ENCODE data around the gene SMIM24.

The SMIM24 gene

DNA sequence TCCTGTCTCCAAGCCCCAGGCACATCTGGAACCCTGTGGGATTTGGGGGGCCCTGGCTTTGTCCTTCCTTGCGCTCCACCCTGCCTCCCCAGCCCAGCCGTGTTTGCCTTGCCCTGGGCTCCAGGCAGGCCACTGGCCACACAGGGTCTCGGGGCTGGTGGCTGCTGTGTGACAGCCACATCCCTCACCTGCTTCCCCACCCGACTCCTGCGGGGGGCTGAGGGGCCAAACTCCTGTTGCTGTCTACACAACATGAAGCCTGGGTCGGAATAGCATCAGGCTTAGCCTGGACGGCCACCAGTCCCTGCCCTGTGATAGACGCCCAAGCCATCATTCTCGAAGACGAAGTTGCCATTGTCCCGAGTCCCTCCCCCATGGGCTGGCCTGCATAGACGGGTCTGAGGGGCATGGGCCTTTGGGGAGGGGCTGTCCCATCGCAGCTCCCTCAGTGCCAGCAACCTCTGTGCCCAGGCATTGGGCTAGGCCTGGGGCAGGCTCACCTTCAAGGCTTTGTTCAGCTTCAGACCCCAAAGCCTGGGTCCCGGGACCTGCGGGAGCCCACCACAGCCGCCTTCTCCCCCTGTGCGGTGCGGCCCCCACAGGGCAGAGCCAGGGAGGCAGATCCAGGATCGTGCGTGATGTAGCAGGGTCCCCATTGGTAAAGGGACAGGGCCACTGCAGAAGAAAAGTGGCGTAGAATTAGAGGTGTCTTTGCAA, 43.2 kb upstream of the SMIM24 start:
- H3K4me3 ChIP-seq (ENCODE audit: low read depth, low read length), result no peak overlapping the region
- H4K91ac ChIP-seq (ENCODE audit: low read depth, low read length), result no peak overlapping the region
- no peaks in the 10 kb centered on the region for H3K27me3 ChIP-seq (ENCODE audit: insufficient read depth, low read length)
- H3K27ac ChIP-seq (ENCODE audit: low read depth, low read length), result no peak overlapping the region
- DNase-seq, result no peak
- peaks cover 7% of the 10 kb centered on the region for H3K79me2 ChIP-seq (ENCODE audit: control insufficient read depth, insufficient read depth, low read length, poor library complexity)
- H3K9ac ChIP-seq (ENCODE audit: low read length), result no peak overlapping the region
- H3K4me2 ChIP-seq (ENCODE audit: low read length), result no peak overlapping the region
- H2AK5ac ChIP-seq (ENCODE audit: low read length), result no peak overlapping the region
- H2BK120ac ChIP-seq (ENCODE audit: insufficient read depth, low read length, poor library complexity), result no peak overlapping the region
- no peak overlapping the region for H3K18ac ChIP-seq (ENCODE audit: low read length)
- no peak overlapping the region for H2AFZ ChIP-seq (ENCODE audit: insufficient read depth, low read length, poor library complexity)
- H3K79me1 ChIP-seq (ENCODE audit: low read length), result peaks cover 4% of the 10 kb centered on the region
- no peak overlapping the region for H4K12ac ChIP-seq (ENCODE audit: low read depth, low read length)
- H3K23ac ChIP-seq (ENCODE audit: low read length), result no peak overlapping the region
- no peak overlapping the region for H2BK12ac ChIP-seq (ENCODE audit: low read length)
- no peak overlapping the region for H2BK5ac ChIP-seq (ENCODE audit: low read depth, low read length, poor library complexity)
- H3K4ac ChIP-seq (ENCODE audit: low read depth, low read length), result no peak overlapping the region
- H3K4me1 ChIP-seq (ENCODE audit: control insufficient read depth in 1 of 2, insufficient read depth in 2 of 2, low read length in 2 of 2), result peaks cover 17 to 29% of the 10 kb centered on the region in 2 experiments
- H3K36me3 ChIP-seq (ENCODE audit: control insufficient read depth in 1 of 2, insufficient read depth in 2 of 2, low read length in 2 of 2), result peaks cover 74 to 80% of the 10 kb centered on the region in 2 experiments
- H4K8ac ChIP-seq (ENCODE audit: low read depth, low read length), result no peak overlapping the region
- no peaks in the 10 kb centered on the region for H3K9me3 ChIP-seq (ENCODE audit: insufficient read depth, low read depth, low read length)
- H3K14ac ChIP-seq (ENCODE audit: low read length), result no peak overlapping the region
- no CpG with 5 or more reads among the region's 21 CpGs for WGBS (ENCODE audit: extremely low coverage, insufficient coverage, insufficient read length)

DNA sequence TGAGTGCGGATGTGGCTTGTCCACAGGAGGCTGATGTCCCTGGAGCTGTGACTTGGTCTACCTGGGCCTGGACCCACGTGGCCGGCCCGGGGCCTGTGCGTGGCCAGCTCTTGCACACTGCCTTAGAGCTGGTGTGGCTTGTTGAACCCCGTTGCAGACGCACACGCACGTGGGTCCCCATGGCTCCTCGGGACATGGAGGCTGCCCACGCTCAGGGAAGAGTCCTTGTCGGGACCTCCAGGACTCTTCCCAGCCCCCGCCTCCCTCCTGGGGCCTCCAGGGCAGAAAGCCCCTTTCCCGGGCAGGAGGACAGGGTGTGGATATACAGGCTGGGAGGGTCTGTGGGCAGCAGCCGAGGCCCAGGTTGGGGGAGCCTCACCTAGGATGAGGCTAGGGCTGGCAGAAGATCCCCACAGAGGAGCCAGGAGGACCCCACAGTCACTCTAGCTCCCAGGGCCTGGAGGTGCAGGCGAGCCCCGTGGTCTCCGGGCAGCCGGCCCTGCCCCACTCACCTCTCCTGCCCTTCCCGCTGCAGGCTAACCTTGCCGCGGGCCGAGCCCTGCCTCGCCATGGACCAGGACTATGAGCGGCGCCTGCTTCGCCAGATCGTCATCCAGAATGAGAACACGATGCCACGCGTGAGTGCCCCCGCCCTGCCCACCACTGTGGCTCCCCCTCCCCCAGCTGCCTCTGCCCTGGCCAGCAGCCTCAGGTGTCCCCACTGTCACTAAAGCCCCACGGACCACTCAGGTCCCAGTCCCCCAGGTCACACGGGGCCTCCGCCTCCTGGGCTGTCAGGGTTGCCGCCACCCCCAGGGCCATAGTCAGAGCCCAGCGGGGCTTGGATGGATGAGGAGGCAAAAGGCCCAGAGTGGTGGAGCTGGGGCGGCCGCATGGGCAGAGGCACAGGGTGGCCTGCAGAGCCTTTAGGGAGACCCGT, 42.4 kb upstream of the SMIM24 start:
- H4K91ac ChIP-seq (ENCODE audit: low read depth, low read length), result no peak overlapping the region
- H3K4ac ChIP-seq (ENCODE audit: low read depth, low read length), result peak overlapping the region; percentile 64
- H3K27ac ChIP-seq (ENCODE audit: low read depth, low read length), result no peak overlapping the region
- no peak for DNase-seq
- H2BK12ac ChIP-seq (ENCODE audit: low read length), result no peak overlapping the region
- H3K14ac ChIP-seq (ENCODE audit: low read length), result no peak overlapping the region
- no peaks in the 10 kb centered on the region for H3K27me3 ChIP-seq (ENCODE audit: insufficient read depth, low read length)
- H2AK5ac ChIP-seq (ENCODE audit: low read length), result no peak overlapping the region
- H3K18ac ChIP-seq (ENCODE audit: low read length), result peak overlapping the region; percentile 48
- no peak overlapping the region for H2BK120ac ChIP-seq (ENCODE audit: insufficient read depth, low read length, poor library complexity)
- no peak overlapping the region for H4K8ac ChIP-seq (ENCODE audit: low read depth, low read length)
- no peak overlapping the region for H3K4me3 ChIP-seq (ENCODE audit: low read depth, low read length)
- peaks cover 67 to 75% of the 10 kb centered on the region in 2 experiments for H3K36me3 ChIP-seq (ENCODE audit: control insufficient read depth in 1 of 2, insufficient read depth in 2 of 2, low read length in 2 of 2)
- H3K79me1 ChIP-seq (ENCODE audit: low read length), result peaks cover 4% of the 10 kb centered on the region
- no peak overlapping the region for H3K9ac ChIP-seq (ENCODE audit: low read length)
- H3K9me3 ChIP-seq (ENCODE audit: insufficient read depth, low read depth, low read length), result no peaks in the 10 kb centered on the region
- H3K4me2 ChIP-seq (ENCODE audit: low read length), result no peak overlapping the region
- no peak overlapping the region for H3K23ac ChIP-seq (ENCODE audit: low read length)
- no peak overlapping the region for H4K12ac ChIP-seq (ENCODE audit: low read depth, low read length)
- peaks cover 7% of the 10 kb centered on the region for H3K79me2 ChIP-seq (ENCODE audit: control insufficient read depth, insufficient read depth, low read length, poor library complexity)
- H2AFZ ChIP-seq (ENCODE audit: insufficient read depth, low read length, poor library complexity), result no peak overlapping the region
- no peak overlapping the region for H2BK5ac ChIP-seq (ENCODE audit: low read depth, low read length, poor library complexity)
- no CpG with 5 or more reads among the region's 40 CpGs for WGBS (ENCODE audit: extremely low coverage, insufficient coverage, insufficient read length)
- H3K4me1 ChIP-seq (ENCODE audit: control insufficient read depth in 1 of 2, insufficient read depth in 2 of 2, low read length in 2 of 2), result peaks cover 20 to 32% of the 10 kb centered on the region in 2 experiments

DNA sequence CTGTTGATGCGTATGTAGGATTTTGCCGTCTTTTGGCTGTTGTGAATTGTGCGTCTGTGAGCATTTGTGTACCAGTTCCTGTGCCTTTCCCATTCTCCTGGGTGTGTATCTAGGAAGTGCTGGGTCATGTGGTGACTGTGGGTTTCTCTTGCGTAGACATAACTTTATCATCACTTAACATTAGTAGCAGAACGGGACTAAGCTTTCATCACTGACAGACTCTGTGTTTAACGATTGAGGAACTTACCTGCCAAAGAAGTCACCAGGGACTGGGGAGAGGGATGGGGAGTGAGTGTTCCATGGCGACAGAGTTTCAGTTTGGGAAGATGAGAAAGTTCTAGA, 40.8 kb upstream of the SMIM24 start:
- H4K12ac ChIP-seq (ENCODE audit: low read depth, low read length), result no peak overlapping the region
- H3K18ac ChIP-seq (ENCODE audit: low read length), result peak overlapping the region; percentile 52
- no peak for DNase-seq
- peaks cover 20 to 32% of the 10 kb centered on the region in 2 experiments for H3K4me1 ChIP-seq (ENCODE audit: control insufficient read depth in 1 of 2, insufficient read depth in 2 of 2, low read length in 2 of 2)
- H3K4me3 ChIP-seq (ENCODE audit: low read depth, low read length), result no peak overlapping the region
- no peak overlapping the region for H2BK120ac ChIP-seq (ENCODE audit: insufficient read depth, low read length, poor library complexity)
- H2AFZ ChIP-seq (ENCODE audit: insufficient read depth, low read length, poor library complexity), result no peak overlapping the region
- peak overlapping the region; percentile 52 for H4K8ac ChIP-seq (ENCODE audit: low read depth, low read length)
- H4K91ac ChIP-seq (ENCODE audit: low read depth, low read length), result peak overlapping the region; percentile 76
- H3K27ac ChIP-seq (ENCODE audit: low read depth, low read length), result peak overlapping the region; percentile 78
- H3K79me2 ChIP-seq (ENCODE audit: control insufficient read depth, insufficient read depth, low read length, poor library complexity), result peaks cover 12% of the 10 kb centered on the region
- H2AK5ac ChIP-seq (ENCODE audit: low read length), result peak overlapping the region; percentile 56
- H3K4ac ChIP-seq (ENCODE audit: low read depth, low read length), result peak overlapping the region; percentile 61
- no peak overlapping the region for H3K4me2 ChIP-seq (ENCODE audit: low read length)
- H3K79me1 ChIP-seq (ENCODE audit: low read length), result peaks cover 4% of the 10 kb centered on the region
- H3K23ac ChIP-seq (ENCODE audit: low read length), result no peak overlapping the region
- peaks cover 60 to 67% of the 10 kb centered on the region in 2 experiments for H3K36me3 ChIP-seq (ENCODE audit: control insufficient read depth in 1 of 2, insufficient read depth in 2 of 2, low read length in 2 of 2)
- H2BK5ac ChIP-seq (ENCODE audit: low read depth, low read length, poor library complexity), result peak overlapping the region; percentile 43
- H3K9ac ChIP-seq (ENCODE audit: low read length), result no peak overlapping the region
- no peaks in the 10 kb centered on the region for H3K27me3 ChIP-seq (ENCODE audit: insufficient read depth, low read length)
- no peak overlapping the region for H2BK12ac ChIP-seq (ENCODE audit: low read length)
- H3K9me3 ChIP-seq (ENCODE audit: insufficient read depth, low read depth, low read length), result peaks cover 3% of the 10 kb centered on the region
- no CpG with 5 or more reads among the region's 7 CpGs for WGBS (ENCODE audit: extremely low coverage, insufficient coverage, insufficient read length)
- peak overlapping the region; percentile 37 for H3K14ac ChIP-seq (ENCODE audit: low read length)

DNA sequence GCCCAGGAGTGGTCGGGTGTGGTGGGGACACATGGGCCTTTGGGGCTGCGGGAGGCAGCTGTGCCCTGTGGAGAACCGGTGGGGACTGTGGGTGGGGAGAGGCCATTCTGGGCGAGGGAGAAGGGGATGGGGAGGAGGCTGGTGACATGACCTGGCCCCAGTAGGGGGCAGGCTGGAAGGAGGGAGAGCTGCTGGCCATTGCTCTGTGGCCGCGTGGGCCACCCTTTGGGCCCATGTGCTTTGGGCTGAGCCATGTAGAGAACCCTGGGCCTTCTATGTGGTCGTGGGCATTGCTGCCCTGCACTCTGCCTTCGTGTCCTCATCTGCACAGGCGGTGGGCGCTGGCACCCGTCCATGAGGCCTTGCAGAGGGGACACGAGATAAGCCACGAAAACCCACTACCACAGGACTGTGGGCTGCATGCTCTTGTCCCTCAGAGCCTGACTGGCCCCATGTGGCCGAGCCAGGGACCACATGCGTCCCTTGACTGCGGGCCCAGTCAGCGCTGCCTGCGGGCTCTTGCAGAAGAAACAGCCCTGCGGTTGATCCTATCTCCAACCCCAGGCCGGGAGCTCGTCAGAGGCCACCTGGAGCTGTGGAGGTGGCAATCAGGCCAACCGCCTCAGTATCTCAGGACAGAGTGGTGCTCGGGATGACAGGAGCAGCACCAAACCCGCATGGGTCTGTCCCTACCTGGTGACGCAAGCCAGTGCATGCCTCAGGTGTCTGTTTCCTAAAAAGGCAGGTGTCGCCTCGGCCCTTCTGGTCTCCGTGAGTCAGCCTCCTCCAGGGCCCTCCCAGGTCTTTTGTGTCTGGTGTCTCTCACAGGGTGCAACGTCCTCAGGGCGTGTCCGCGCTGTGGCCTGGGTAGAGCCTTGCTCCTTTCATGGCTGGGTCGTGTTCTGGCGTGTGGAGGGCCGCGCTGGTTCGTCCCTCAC, 40.1 kb upstream of the SMIM24 start:
- Histone ChIP-seq H3K79me1 (ENCODE audit: low read length) (peaks cover 4% of the 10 kb centered on the region), H3K9ac (ENCODE audit: low read length) (peak overlapping the region; percentile 48), H3K4me3 (ENCODE audit: low read depth, low read length) (no peak overlapping the region), H4K8ac (ENCODE audit: low read depth, low read length) (peak overlapping the region; percentile 52), H3K23ac (ENCODE audit: low read length) (no peak overlapping the region), H3K14ac (ENCODE audit: low read length) (peak overlapping the region; percentile 37), H2BK5ac (ENCODE audit: low read depth, low read length, poor library complexity) (peak overlapping the region; percentile 43), H4K91ac (ENCODE audit: low read depth, low read length) (peak overlapping the region; percentile 76), H3K36me3 (ENCODE audit: control insufficient read depth in 1 of 2, insufficient read depth in 2 of 2, low read length in 2 of 2) (peaks cover 55 to 62% of the 10 kb centered on the region in 2 experiments), H4K12ac (ENCODE audit: low read depth, low read length) (no peak overlapping the region), H2BK12ac (ENCODE audit: low read length) (peak overlapping the region; percentile 7), H3K9me3 (ENCODE audit: insufficient read depth, low read depth, low read length) (peaks cover 3% of the 10 kb centered on the region), H3K27ac (ENCODE audit: low read depth, low read length) (peak overlapping the region; percentile 78), H2AK5ac (ENCODE audit: low read length) (peak overlapping the region; percentile 56), H3K4me1 (ENCODE audit: control insufficient read depth in 1 of 2, insufficient read depth in 2 of 2, low read length in 2 of 2) (peaks cover 20 to 32% of the 10 kb centered on the region in 2 experiments), H3K4me2 (ENCODE audit: low read length) (no peak overlapping the region), H3K79me2 (ENCODE audit: control insufficient read depth, insufficient read depth, low read length, poor library complexity) (peaks cover 13% of the 10 kb centered on the region), H2BK120ac (ENCODE audit: insufficient read depth, low read length, poor library complexity) (no peak overlapping the region), H3K4ac (ENCODE audit: low read depth, low read length) (peak overlapping the region; percentile 61), H3K18ac (ENCODE audit: low read length) (peak overlapping the region; percentile 58), H2AFZ (ENCODE audit: insufficient read depth, low read length, poor library complexity) (no peak overlapping the region), H3K27me3 (ENCODE audit: insufficient read depth, low read length) (no peaks in the 10 kb centered on the region)
- peak; percentile 100 for DNase-seq
- WGBS (ENCODE audit: extremely low coverage, insufficient coverage, insufficient read length), result no CpG with 5 or more reads among the region's 37 CpGs
